Vagina (tissue), 2 donors: ENCODE measurements around the gene WASF3.

ENCODE experiments used
- CTCF ChIP-seq, 3 experiments: fragments of 450-650 bp in 2 of 3; fragments of 200-600 bp in 1 of 3; sonication (generic) in 1 of 3; IDR thresholded peaks; one replicate each; pipeline ENCODE4 v1.5.1; 2017 to 2019; ENCODE audit warnings: antibody characterized with exemption in 3 of 3, mild to moderate bottlenecking in 2 of 3, moderate library complexity in 2 of 3
- POLR2A ChIP-seq, 2 donors: fragments of 450-650 bp; IDR thresholded peaks; one replicate each; pipeline ENCODE4 v1.6.1; 2017; ENCODE audit warnings: antibody characterized with exemption in 2 of 2, mild to moderate bottlenecking in 2 of 2, moderate library complexity in 2 of 2

GRCh38 chr13:26544707-26545106, 12.8 kb upstream of the WASF3 start:
- TF ChIP-seq CTCF (IDR thresholded peaks at IDR 0.05) = no peak
- no peak for TF ChIP-seq POLR2A (IDR thresholded peaks at IDR 0.05)
